ENCODE results near the gene FCER1G.

DNA sequence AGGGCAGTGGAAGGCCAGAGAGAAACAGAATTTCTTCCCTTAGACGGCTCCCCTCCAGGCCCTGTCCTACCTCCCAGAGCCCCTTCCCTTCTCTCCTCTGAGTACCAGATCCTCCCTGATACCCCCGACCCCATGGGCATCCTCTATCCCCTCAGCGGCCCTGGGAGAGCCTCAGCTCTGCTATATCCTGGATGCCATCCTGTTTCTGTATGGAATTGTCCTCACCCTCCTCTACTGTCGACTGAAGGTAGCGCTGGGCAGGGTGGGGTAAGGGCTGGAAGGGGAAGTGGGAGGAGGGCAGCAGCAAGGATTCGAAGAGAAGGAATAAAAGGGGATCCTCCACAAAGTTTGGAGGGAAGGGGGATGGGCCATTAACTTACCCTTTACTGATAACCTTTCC, 2.7 kb downstream of the FCER1G start:
- TF ChIP-seq, protein P1, sequence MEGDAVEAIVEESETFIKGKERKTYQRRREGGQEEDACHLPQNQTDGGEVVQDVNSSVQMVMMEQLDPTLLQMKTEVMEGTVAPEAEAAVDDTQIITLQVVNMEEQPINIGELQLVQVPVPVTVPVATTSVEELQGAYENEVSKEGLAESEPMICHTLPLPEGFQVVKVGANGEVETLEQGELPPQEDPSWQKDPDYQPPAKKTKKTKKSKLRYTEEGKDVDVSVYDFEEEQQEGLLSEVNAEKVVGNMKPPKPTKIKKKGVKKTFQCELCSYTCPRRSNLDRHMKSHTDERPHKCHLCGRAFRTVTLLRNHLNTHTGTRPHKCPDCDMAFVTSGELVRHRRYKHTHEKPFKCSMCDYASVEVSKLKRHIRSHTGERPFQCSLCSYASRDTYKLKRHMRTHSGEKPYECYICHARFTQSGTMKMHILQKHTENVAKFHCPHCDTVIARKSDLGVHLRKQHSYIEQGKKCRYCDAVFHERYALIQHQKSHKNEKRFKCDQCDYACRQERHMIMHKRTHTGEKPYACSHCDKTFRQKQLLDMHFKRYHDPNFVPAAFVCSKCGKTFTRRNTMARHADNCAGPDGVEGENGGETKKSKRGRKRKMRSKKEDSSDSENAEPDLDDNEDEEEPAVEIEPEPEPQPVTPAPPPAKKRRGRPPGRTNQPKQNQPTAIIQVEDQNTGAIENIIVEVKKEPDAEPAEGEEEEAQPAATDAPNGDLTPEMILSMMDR (conservative IDR thresholded peaks at IDR 0.05; ENCODE audit: low read length) = no peak
- no peak for TF ChIP-seq EZH2phosphoT487 (IDR thresholded peaks at IDR 0.05; ENCODE audit: borderline replicate concordance)

Measured in Loucy (cell line).